HG03135 (cell line): ENCODE measurements around the gene IL22RA1.

Experiments
- ATAC-seq: cut with Tn5 transposase; IDR thresholded peaks from one replicate; pipeline ENCODE4 v1.9.1; 2021; ENCODE audit warnings: mild to moderate bottlenecking, moderate library complexity; ENCODE audit not compliant: unreplicated experiment

The IL22RA1 gene

DNA sequence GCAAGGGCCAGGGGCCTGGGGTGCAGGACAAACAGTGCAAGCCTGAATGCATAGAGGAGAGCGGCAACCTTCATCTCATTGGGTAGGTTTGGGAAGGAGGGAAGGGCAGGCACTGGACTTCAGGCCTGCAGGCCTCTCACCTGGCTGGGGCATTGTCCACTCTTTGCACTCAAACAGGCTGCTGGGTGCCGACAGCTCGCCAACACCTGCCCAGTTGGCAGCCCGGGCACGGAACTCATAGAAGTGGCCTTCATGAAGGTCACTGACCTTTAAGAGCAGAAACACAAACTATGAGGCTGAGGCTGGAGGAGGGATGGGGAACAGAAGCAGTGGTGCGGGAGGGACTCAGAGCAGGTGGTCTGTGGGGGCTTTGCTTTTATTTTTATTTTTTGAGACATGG is 61.8 kb downstream of the IL22RA1 start:
- no peak for ATAC-seq

DNA sequence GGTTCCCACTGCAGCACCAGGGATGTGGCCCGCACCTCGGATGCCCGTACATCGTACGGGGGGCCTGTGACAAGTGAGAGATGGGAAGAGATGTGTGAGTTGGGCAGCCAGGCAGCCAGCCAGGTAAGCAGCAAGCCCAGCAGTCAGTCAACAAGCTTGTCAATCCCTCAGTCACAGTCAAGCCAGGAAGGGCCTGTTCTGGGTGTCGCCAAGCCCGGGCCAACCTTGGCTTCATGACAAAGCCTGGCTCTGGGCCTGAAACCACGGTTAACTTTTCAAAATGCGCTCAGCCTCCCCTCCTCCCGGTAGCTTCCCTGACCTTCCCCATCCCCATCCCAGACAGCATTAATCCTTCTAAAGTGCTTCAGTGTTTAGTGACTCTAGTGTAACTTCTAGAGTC is 62.8 kb downstream of the IL22RA1 start:
- no peak for ATAC-seq

DNA sequence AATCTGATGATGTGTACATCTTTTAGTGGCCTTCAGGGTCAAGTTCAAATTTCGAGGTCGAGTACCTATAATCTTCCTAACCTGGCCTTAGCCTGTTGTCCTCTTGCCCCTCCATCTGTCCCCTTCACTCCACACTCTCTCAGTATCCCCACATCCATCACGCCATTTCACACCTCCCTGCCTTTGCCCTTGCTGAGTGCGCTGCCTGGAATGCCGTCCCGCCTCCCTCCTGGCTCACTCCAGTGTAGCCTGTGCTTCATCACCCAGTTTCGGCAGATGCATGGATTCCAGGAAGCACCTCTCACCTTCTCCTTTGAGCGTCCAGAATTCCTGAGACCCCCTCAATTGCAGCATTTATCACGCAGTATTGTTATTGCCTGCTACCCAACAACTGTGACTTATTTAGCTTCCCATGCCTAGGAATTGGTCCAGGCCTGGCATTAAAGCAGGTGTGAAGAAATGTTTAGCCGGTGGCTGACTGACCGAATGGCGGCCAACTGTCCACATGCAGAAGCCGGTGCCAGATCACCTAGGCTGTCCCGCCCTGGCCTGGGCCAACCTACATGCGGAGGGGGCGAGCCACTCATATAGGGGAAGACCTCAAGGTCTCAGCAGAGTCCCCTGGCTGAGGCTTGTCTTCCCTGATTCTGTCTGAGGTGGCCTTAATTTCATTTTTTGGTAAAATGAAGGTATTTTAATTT is 65.5 kb downstream of the IL22RA1 start:
- no peak for ATAC-seq

DNA sequence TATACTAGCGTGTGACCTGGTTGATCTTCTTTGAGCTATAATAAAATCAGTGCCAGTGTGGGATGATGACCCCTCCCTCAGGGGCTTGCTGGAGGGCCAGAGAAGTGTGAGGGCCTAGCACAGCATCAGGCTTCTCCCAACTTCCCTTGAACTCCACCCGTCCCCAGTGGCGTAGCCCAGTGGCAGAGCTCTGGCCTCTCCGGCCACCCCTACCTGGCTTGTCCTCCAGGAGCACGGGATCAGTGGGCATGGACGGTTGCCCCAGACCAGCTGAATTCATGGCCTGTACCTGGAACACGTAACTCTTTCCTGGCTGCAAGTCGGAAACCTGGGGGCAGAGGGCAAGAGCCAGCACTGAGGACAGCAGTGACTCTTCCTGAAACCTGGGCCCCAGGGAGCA is 67.0 kb downstream of the IL22RA1 start:
- no peak for ATAC-seq

DNA sequence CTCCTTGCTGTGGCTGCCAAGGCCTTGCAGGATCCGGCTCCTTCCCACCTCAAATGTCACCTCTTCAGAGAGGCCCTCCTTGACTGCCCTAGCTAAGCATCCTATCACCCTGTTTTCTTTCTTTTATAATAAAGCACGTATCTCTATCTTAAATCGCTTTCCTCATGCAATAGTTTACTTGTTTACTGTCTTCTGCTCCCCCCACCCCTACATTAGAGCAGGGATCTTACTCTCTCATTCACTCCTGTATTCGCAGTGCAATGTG is 67.4 kb downstream of the IL22RA1 start:
- ATAC-seq = no peak

DNA sequence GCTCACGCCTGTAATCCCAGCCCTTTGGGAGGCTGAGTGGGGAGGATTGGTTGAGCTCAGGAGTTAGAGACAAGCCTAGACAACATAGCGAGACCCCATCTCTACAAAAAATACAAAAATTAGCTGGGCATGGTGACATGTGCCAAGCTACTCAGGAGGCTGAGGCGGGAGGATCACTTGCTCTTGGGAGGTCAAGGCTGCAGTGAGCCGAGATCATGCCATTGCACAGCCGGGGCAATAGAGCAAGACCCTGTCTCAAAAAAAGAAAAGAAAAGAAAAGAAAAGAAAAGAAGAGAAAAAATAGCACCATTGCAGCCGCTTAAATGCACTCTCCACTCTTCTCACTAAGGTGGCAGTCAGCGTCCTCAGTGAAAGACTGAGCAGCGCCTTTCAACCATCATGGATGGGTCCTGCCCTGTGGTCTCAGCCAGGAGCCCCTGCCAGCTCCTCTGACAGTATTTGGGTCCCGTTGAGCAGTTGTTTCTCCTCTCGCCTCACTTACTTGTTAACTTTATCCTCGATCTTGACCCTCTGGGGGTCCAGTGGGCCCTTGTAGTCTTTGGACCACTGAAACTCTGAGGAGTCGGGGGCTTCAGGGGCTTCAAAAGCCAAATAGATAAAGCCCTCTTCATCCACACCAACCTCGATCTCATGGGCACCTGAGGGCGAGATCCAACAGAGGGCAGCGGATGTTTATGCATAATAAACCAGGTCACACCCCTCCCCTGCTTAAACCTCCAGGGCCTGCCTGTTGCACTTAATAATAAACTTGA is 67.9 kb downstream of the IL22RA1 start:
- no peak for ATAC-seq

DNA sequence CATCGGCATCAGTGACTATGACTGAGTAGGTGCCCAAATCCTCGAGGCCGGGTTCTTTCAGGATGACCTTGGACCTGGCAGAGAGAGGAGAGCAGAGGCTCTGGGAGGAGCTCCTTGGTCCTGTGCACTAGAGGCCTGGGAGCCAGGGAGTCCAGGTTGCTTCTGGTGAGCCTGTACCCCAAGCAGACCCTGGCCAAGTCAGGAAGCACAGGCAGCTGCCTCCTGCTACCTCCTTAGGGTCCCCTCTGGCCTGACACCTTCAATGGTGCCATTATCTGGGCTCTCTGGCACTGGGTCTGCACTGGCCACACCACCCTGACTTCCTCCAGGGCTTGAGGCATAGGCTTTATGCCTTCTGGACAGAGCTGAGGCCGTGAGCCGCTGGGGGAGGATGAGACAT is 68.7 kb downstream of the IL22RA1 start:
- no peak for ATAC-seq

DNA sequence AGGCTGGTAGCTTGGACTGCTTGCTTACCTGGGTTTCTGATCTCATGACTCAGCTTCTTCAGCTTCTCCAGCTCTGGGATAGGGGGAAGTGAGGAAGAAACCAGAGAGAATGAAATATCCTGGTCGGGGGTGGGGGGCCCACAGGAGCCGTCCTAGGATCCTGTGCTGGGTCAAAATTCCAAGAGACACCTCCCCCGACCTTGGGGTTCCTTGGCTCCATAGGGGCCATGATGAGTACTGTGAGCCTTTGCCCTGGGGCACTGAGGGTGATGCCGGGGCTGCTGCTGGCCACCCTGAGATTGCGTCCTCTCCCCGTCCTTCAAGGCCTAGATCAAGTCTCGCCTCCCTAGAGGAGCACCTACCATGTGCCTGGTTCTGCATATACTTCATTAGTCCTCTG is 71.0 kb downstream of the IL22RA1 start:
- no peak for ATAC-seq

DNA sequence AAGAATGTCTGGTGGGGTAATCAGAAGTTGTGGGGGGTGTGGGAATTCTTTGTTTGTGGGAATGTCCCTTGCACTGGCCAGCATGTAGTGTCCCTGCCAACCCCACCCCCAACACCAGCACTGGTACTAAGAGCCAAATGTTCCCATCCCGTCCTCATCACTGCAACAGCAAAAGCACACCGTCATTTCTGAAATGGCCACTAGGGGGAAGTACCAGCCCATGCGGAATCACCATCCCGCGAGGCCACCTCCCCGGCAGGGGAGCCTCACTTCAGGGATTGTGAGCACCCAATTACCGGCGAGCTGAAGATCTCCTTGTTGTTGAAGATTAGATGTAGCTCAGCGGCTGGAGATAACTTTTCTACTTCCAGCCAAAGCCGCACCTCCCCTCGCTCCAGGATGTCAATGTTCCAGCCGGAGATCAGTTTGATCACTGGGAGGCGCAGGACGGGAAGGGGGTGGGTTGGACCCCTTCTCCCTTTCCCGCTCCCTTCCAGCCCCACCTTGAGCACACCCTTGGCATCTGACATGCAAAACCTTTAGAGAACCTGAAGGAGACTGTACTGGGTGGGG is 72.0 kb downstream of the IL22RA1 start:
- ATAC-seq = no peak

DNA sequence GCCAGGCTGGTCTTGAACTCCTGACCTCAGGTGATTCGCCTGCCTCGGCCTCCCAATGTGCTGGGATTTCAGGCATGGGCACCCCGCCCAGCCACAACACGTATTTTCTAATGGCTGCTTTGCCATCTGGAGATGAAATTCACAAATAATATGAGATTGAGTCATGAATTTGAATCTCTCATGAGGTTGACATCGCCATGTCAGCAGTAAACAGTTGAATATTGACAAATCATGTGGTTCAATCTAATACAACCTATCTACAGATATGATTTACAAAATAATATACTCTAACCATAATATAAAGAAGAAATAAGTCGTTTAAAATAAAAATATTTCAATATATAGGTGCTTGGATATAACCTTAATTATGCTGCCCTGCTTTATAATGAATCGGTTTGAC is 73.1 kb downstream of the IL22RA1 start:
- ATAC-seq = no peak
